ENCODE data around the gene SWAP70. TPM values are rescaled to one million over a fixed set of nuclear protein-coding genes. Genes with fewer than 3 reads are reported as not detected.
A peak's percentile ranks its signal among the peaks of the same experiment; 100 is the strongest.

SWAP70 gene
- total RNA-seq, 4 donors from 2014 or later: 11.5 to 65.6 (median 41.5) TPM

GRCh38 chr11:9717719-9718118, 53.8 kb downstream of the SWAP70 start:
- no peak for DNase-seq
- intact Hi-C loops (cut with DNase I; ENCODE audit: low total_unique reads): no loop called here
- Histone ChIP-seq H3K36me3 (no peaks in the 10 kb centered on the region), H3K27me3 (no peaks in the 10 kb centered on the region), H3K4me3 (no peak overlapping the region), H3K4me1 (peaks cover 0 to 6% of the 10 kb centered on the region in 2 donors), H3K9me3 (no peaks in the 10 kb centered on the region), H3K27ac (peak overlapping the region; percentile 31 to 80)
- no peak for TF ChIP-seq POLR2A (IDR thresholded peaks at IDR 0.05)
- no peak for TF ChIP-seq CTCF (IDR thresholded peaks at IDR 0.05)

DNA sequence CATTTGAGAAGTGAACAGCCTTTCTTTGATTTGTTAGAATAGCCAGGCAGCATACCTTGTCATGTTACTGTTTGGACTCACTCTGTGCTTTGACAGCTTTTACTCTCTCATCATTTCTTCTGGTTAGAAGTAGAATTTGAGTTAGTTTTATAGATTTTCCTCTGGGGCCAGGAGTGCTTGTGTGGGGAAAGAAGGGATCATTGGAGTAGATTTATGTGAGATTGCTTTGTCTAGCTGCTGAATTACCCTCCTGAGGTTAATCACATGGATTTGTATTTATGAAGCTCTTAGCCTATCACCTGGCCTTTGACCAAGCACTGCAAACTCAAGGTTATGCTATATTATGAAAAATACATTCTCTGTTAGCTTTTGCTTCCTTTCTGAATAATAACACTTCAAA, 54.3 kb downstream of the SWAP70 start:
- Histone ChIP-seq H3K9me3 (no peaks in the 10 kb centered on the region), H3K27ac (peak overlapping the region; percentile 31 to 80), H3K36me3 (no peaks in the 10 kb centered on the region), H3K4me1 (peaks cover 0 to 6% of the 10 kb centered on the region in 2 donors), H3K4me3 (no peak overlapping the region), H3K27me3 (no peaks in the 10 kb centered on the region)
- no peak for TF ChIP-seq POLR2A (IDR thresholded peaks at IDR 0.05)
- TF ChIP-seq CTCF (IDR thresholded peaks at IDR 0.05): no peak
- no peak for DNase-seq
- intact Hi-C loops (cut with DNase I; ENCODE audit: low total_unique reads): no loop called here

GRCh38 chr11:9719566-9720289, 55.9 kb downstream of the SWAP70 start:
- Histone ChIP-seq H3K4me1 (peaks cover 0 to 6% of the 10 kb centered on the region in 2 donors), H3K36me3 (no peaks in the 10 kb centered on the region), H3K27me3 (no peaks in the 10 kb centered on the region), H3K9me3 (no peaks in the 10 kb centered on the region), H3K27ac (peak overlapping the region; percentile 48 to 80), H3K4me3 (no peak overlapping the region)
- TF ChIP-seq CTCF (IDR thresholded peaks at IDR 0.05) (no peak), POLR2A (IDR thresholded peaks at IDR 0.05) (no peak)
- DNase-seq: no peak
- intact Hi-C loops (cut with DNase I; ENCODE audit: low total_unique reads): no loop called here

GRCh38 chr11:9720290-9720630, 56.4 kb downstream of the SWAP70 start:
- intact Hi-C loops (cut with DNase I; ENCODE audit: low total_unique reads): no loop called here
- Histone ChIP-seq H3K27me3 (no peaks in the 10 kb centered on the region), H3K4me1 (peaks cover 0 to 6% of the 10 kb centered on the region in 2 donors), H3K9me3 (no peaks in the 10 kb centered on the region), H3K4me3 (no peak overlapping the region), H3K36me3 (no peaks in the 10 kb centered on the region), H3K27ac (peak overlapping the region; percentile 48 to 80)
- no peak for DNase-seq
- TF ChIP-seq CTCF (IDR thresholded peaks at IDR 0.05): no peak
- TF ChIP-seq POLR2A (IDR thresholded peaks at IDR 0.05): no peak

DNA sequence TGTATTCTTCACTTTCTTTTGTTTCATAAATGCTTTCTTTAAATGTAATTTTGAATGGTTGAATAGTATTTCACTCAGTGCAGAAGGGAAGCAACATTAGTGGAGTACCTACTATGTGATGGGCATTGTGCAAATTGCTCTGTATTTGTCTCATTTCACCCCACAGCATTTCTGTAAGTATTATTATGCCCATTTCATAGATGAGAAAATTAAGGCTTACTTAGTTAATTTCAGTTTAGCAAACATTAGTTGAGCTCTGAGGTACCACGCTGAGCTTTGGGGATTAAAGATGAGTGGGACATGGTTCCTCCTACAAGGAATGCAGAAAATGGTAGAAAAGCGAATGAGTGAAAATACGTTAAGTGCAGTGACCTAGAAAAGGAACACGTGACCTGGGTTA, 58.1 kb downstream of the SWAP70 start:
- peaks cover 0 to 6% of the 10 kb centered on the region in 2 donors for H3K4me1 ChIP-seq
- no peak for TF ChIP-seq POLR2A (IDR thresholded peaks at IDR 0.05)
- TF ChIP-seq CTCF (IDR thresholded peaks at IDR 0.05): no peak
- intact Hi-C loops (cut with DNase I; ENCODE audit: low total_unique reads): no loop called here

More for the DNA sequence above, 58.1 kb downstream of the SWAP70 start:
- no peak overlapping the region for H3K4me3 ChIP-seq
- H3K9me3 ChIP-seq: no peaks in the 10 kb centered on the region
- DNase-seq: no peak
- no peaks in the 10 kb centered on the region for H3K27me3 ChIP-seq
- H3K36me3 ChIP-seq: no peaks in the 10 kb centered on the region
- H3K27ac ChIP-seq: peak overlapping the region in 1 of 2 donors; percentile 80
